Measurements from ENCODE around the gene DDX55. TPM values are rescaled to one million over a fixed set of nuclear protein-coding genes. Genes with fewer than 3 reads are reported as not detected.

Gene DDX55
- total and polyA plus RNA-seq, 2 of the 13 experiments (the other 11 are each of a cell fraction or from before 2014, with no cell fraction given), result 22.2 to 37.0 TPM

DNA sequence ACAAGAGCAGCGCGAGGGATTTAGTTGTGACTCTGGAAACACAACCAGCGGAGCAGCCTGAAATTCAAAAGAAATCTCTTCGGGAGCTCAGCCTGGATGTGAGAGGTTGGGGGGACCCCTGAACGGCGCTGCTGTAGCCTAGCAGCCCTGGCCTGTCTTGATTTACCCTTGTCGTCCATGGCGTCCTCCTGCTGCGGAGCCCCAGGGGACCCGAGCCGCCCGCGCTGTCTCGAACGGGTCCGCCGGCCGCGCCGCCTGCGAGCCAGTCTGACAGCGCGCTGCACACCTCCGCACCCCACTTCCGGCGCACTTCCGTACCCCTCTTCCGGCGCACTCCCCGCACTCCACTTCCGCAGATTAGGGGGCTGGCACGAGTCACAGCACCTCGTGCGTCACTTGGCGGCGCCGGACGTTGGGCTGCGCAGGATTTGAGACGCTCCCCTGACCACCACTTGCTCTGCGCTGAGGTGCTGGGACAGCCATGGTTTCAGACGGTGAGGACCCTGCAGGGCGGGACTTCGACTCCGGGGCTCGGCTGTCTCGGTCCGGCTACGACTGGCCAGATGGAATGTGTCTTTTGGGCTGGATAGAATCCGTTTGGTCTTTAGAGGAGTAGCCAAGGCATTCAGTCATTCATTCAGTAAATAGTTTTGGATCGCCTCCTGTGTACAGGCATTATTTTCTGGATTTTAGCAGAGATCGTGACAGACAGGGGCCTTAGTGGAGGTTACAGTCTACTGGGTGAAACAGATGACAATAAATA is 31.7 kb downstream of the DDX55 start, which contains the start of the genes EIF2B1 and GTF2H3 (continued):
- TF ChIP-seq ZNF432 (CRISPR knock-in tag; IDR thresholded peaks at IDR 0.05; ENCODE audit: borderline replicate concordance), result no peak
- TF ChIP-seq ZSCAN29 (CRISPR knock-in tag; conservative IDR thresholded peaks at IDR 0.05), result no peak
- no peak for TF ChIP-seq NONO (IDR thresholded peaks at IDR 0.05)
- peak; percentile 100 for TF ChIP-seq NONO (CRISPR knock-in tag; conservative IDR thresholded peaks at IDR 0.05)
- peak; percentile 74 for TF ChIP-seq ZNF772 (CRISPR knock-in tag; IDR thresholded peaks at IDR 0.05)
- peak; percentile 97 for TF ChIP-seq ZNF451 (CRISPR knock-in tag; IDR thresholded peaks at IDR 0.05)
- no peak for TF ChIP-seq U2AF1 (optimal IDR thresholded peaks at IDR 0.05; ENCODE audit: low read depth, low read length)
- peak; percentile 25; the same call in 1 of the 2 replicates for TF ChIP-seq TFAP4 (IDR thresholded peaks at IDR 0.05; ENCODE audit: borderline replicate concordance, low read depth)
- TF ChIP-seq ZNF780A (CRISPR knock-in tag; IDR thresholded peaks at IDR 0.05), result peak; percentile 33; the same call in 1 of the 2 replicates
- peak; percentile 71 for TF ChIP-seq TEAD3 (CRISPR knock-in tag; optimal IDR thresholded peaks at IDR 0.05; ENCODE audit: borderline replicate concordance)
- peak; percentile 54; the same call in 1 of the 2 replicates for TF ChIP-seq ZNF646 (CRISPR knock-in tag; IDR thresholded peaks at IDR 0.05)
- no peak; the same call in 1 of the 2 replicates for TF ChIP-seq HIC2 (CRISPR knock-in tag; IDR thresholded peaks at IDR 0.05; ENCODE audit: low read depth)
- TF ChIP-seq ZSCAN12 (CRISPR knock-in tag; IDR thresholded peaks at IDR 0.05), result no peak
- no peak for TF ChIP-seq XBP1 (CRISPR knock-in tag; IDR thresholded peaks at IDR 0.05)
- TF ChIP-seq, protein P1, sequence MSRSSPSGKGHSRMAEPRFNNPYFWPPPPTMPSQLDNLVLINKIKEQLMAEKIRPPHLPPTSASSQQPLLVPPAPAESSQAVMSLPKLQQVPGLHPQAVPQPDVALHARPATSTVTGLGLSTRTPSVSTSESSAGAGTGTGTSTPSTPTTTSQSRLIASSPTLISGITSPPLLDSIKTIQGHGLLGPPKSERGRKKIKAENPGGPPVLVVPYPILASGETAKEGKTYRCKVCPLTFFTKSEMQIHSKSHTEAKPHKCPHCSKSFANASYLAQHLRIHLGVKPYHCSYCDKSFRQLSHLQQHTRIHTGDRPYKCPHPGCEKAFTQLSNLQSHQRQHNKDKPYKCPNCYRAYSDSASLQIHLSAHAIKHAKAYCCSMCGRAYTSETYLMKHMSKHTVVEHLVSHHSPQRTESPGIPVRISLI (CRISPR knock-in tag; IDR thresholded peaks at IDR 0.05; ENCODE audit: borderline replicate concordance), result no peak; the same call in 1 of the 2 replicates
- peak; percentile 96 for TF ChIP-seq SALL2 (CRISPR knock-in tag; IDR thresholded peaks at IDR 0.05)
- peak; percentile 71 for TF ChIP-seq NFYB (CRISPR knock-in tag; IDR thresholded peaks at IDR 0.05)
- TF ChIP-seq HNRNPL (IDR thresholded peaks at IDR 0.05; ENCODE audit: low read depth, low read length), result no peak
- TF ChIP-seq ZMYM4 (CRISPR knock-in tag; IDR thresholded peaks at IDR 0.05), result peak; percentile 97
- TF ChIP-seq ZNF678 (CRISPR knock-in tag; IDR thresholded peaks at IDR 0.05), result no peak
- TF ChIP-seq ZFP1 (CRISPR knock-in tag; IDR thresholded peaks at IDR 0.05), result no peak

Measured in HepG2 (cell line).